Neural cell (in vitro differentiated cells): Measurements from ENCODE around the gene SOCS3. TPM values are rescaled to one million over a fixed set of nuclear protein-coding genes. Genes with fewer than 3 reads are reported as not detected.

ENCODE experiments used
- H2AFZ ChIP-seq: fragments of 200-600, 300-800 bp; sonication (generic), shearing (Covaris generic); 2 replicates; pipeline ENCODE4 v1.6.0; 2014; ENCODE audit warnings: low read depth, mild to moderate bottlenecking, antibody characterized with exemption, low read length, moderate library complexity
- H3F3A ChIP-seq: fragments of 200-600 bp; shearing (Covaris generic); 2 replicates; pipeline ENCODE4 v1.6.1; 2016; ENCODE audit warnings: mild to moderate bottlenecking, moderate library complexity, mixed read lengths, antibody characterized with exemption, low read length; ENCODE audit not compliant: insufficient read depth, poor library complexity, severe bottlenecking
- H3K27ac ChIP-seq: fragments of 200-600, 300-800 bp; sonication (generic), shearing (Covaris generic); 2 replicates; pipeline ENCODE4 v1.5.1; 2014; ENCODE audit warnings: mild to moderate bottlenecking, low read length, moderate library complexity
- H3K27me3 ChIP-seq: fragments of 300-800, 200-600 bp; sonication (generic), shearing (Covaris generic); 2 replicates; pipeline ENCODE4 v1.6.0; 2014; ENCODE audit warnings: mild to moderate bottlenecking, low read depth, low read length, moderate library complexity; ENCODE audit not compliant: insufficient read depth
- H3K36me3 ChIP-seq: fragments of 300-800, 200-600 bp; sonication (generic), shearing (Covaris generic); 2 replicates; pipeline ENCODE4 v1.5.1; 2014; ENCODE audit warnings: mild to moderate bottlenecking, antibody characterized with exemption, low read length, moderate library complexity; ENCODE audit not compliant: insufficient read depth
- H3K4me2 ChIP-seq: fragments of 300-800, 200-600 bp; sonication (generic), shearing (Covaris generic); 2 replicates; pipeline ENCODE4 v1.6.0; 2014; ENCODE audit warnings: mild to moderate bottlenecking, low read length
- H3K4me3 ChIP-seq: fragments of 300-800, 200-600 bp; sonication (generic), shearing (Covaris generic); 2 replicates; pipeline ENCODE4 v1.5.1; 2014; ENCODE audit warnings: mild to moderate bottlenecking, low read length, moderate library complexity
- H3K79me2 ChIP-seq: fragments of 200-600 bp; shearing (Covaris generic); replicated peaks from 2 replicates; pipeline ENCODE4 v1.6.0; 2014; ENCODE audit warnings: mild to moderate bottlenecking, low read length, moderate library complexity; ENCODE audit not compliant: insufficient read depth
- H3K9ac ChIP-seq: fragments of 300-800, 200-600 bp; sonication (generic), shearing (Covaris generic); 2 replicates; pipeline ENCODE4 v1.6.1; 2016; ENCODE audit warnings: mild to moderate bottlenecking, low read length, mixed read lengths
- H3K9me2 ChIP-seq: fragments of 200-600 bp; shearing (Covaris generic); 2 replicates; pipeline ENCODE4 v1.6.1; 2016; ENCODE audit warnings: mild to moderate bottlenecking, low read length, mixed read lengths; ENCODE audit not compliant: insufficient read depth
- H3K9me3 ChIP-seq: fragments of 200-600, 300-800 bp; sonication (generic), shearing (Covaris generic); 2 replicates; pipeline ENCODE4 v1.6.1; 2016; ENCODE audit warnings: mild to moderate bottlenecking, mixed run types, low read length, moderate library complexity, mixed read lengths
- H4K20me1 ChIP-seq: fragments of 200-600 bp; shearing (Covaris generic); 2 replicates; pipeline ENCODE4 v1.6.1; 2016; ENCODE audit warnings: mild to moderate bottlenecking, mixed run types; ENCODE audit not compliant: insufficient read depth
- CTCF ChIP-seq: fragments of 450-650 bp; IDR thresholded peaks from 2 replicates; pipeline ENCODE4 v1.5.1; 2014; ENCODE audit warnings: antibody characterized with exemption, mild to moderate bottlenecking, moderate library complexity; ENCODE audit not compliant: poor library complexity, severe bottlenecking
- EP300 ChIP-seq: fragments of 450-650 bp; conservative IDR thresholded peaks from 2 replicates; pipeline ENCODE4 v1.6.1; 2014; ENCODE audit warnings: antibody characterized with exemption, mild to moderate bottlenecking, moderate library complexity; ENCODE audit not compliant: poor library complexity, severe bottlenecking
- EZH2 ChIP-seq: fragments of 200-600, 300-800 bp; shearing (Covaris generic), sonication (generic); IDR thresholded peaks from 2 replicates; pipeline ENCODE4 v1.6.1; 2014; ENCODE audit warnings: antibody characterized with exemption, low read length, borderline replicate concordance, mild to moderate bottlenecking; ENCODE audit not compliant: insufficient read depth, poor library complexity, severe bottlenecking
- MXI1 ChIP-seq: fragments of 450-650 bp; conservative IDR thresholded peaks from 2 replicates; pipeline ENCODE4 v1.6.1; 2014; ENCODE audit warnings: antibody characterized with exemption, mild to moderate bottlenecking; ENCODE audit not compliant: poor library complexity, severe bottlenecking
- POLR2AphosphoS5 ChIP-seq: IDR thresholded peaks from 2 replicates; pipeline ENCODE4 v1.6.1; 2012
- RAD21 ChIP-seq: fragments of 450-650 bp; conservative IDR thresholded peaks from 2 replicates; pipeline ENCODE4 v1.6.1; 2014; ENCODE audit warnings: antibody characterized with exemption, mild to moderate bottlenecking, moderate library complexity
- REST ChIP-seq: IDR thresholded peaks from 2 replicates; pipeline ENCODE4 v1.6.1; 2012; ENCODE audit warnings: borderline replicate concordance
- SMC3 ChIP-seq: fragments of 450-650 bp; conservative IDR thresholded peaks from 2 replicates; pipeline ENCODE4 v1.6.1; 2014; ENCODE audit warnings: antibody characterized with exemption, mild to moderate bottlenecking, moderate library complexity; ENCODE audit not compliant: poor library complexity
- TAF1 ChIP-seq: IDR thresholded peaks from 2 replicates; pipeline ENCODE4 v1.6.1; 2012; ENCODE audit warnings: low read depth
- polyA plus RNA-seq: library from polyadenylated mRNA; depleted of rRNA; stranded (reverse); fragments of >200 nt; gene quantifications from 2 replicates; pipeline ENCODE4 v1.2.3, GENCODE V29; 2014

The SOCS3 gene
- polyA plus RNA-seq, 1 donor from 2014 or later: 5.4 TPM

- H2AFZ ChIP-seq: no peak overlapping the region
- H4K20me1 ChIP-seq: peaks cover 8% of the 10 kb centered on the region
- no peak overlapping the region for H3K9ac ChIP-seq
- H3K27ac ChIP-seq: no peak overlapping the region
- no peak overlapping the region for H3K4me3 ChIP-seq
- no peaks in the 10 kb centered on the region for H3K27me3 ChIP-seq
- no peak overlapping the region for H3K4me2 ChIP-seq
- no peaks in the 10 kb centered on the region for H3K9me3 ChIP-seq
- H3F3A ChIP-seq: no peaks in the 10 kb centered on the region
- no peaks in the 10 kb centered on the region for H3K36me3 ChIP-seq
- H3K9me2 ChIP-seq: no peaks in the 10 kb centered on the region
- TF ChIP-seq POLR2AphosphoS5 (no peak), EZH2 (no peak), SMC3 (no peak), EP300 (no peak), TAF1 (no peak), CTCF (no peak), MXI1 (no peak), RAD21 (no peak), REST (no peak)
- peaks cover 11% of the 10 kb centered on the region for H3K79me2 ChIP-seq
Measured at GRCh38 chr17:78362671-78363070, 2.8 kb upstream of the SOCS3 start.

GRCh38 chr17:78362232-78362631, 2.4 kb upstream of the SOCS3 start:
- Histone ChIP-seq H3F3A (no peaks in the 10 kb centered on the region), H3K9me2 (no peaks in the 10 kb centered on the region), H3K36me3 (no peaks in the 10 kb centered on the region), H3K9ac (no peak overlapping the region), H3K9me3 (no peaks in the 10 kb centered on the region), H3K27ac (no peak overlapping the region), H4K20me1 (peaks cover 8% of the 10 kb centered on the region), H2AFZ (no peak overlapping the region), H3K79me2 (peaks cover 15% of the 10 kb centered on the region), H3K4me2 (no peak overlapping the region), H3K27me3 (no peaks in the 10 kb centered on the region), H3K4me3 (no peak overlapping the region)
- TF ChIP-seq REST: no peak
- no peak for TF ChIP-seq CTCF
- no peak for TF ChIP-seq EZH2
- no peak for TF ChIP-seq SMC3
- no peak for TF ChIP-seq EP300
- no peak for TF ChIP-seq RAD21
